Measurements from ENCODE around the gene LRRC4B.
A peak's percentile ranks its signal among the peaks of the same experiment; 100 is the strongest.
"Not testable (repeated sequence)": the region's sequence is repeated elsewhere in the genome, so short reads cannot be mapped to it uniquely, and the experiment has no call there.

The LRRC4B gene

GRCh38 chr19:50485284-50485955, 82.8 kb downstream of the LRRC4B start:
- DNase-seq (ENCODE audit: low read depth in 2 of 2), result no peak

GRCh38 chr19:50482916-50483315, 85.3 kb downstream of the LRRC4B start:
- no peak for DNase-seq (ENCODE audit: low read depth in 2 of 2)

- no peak for DNase-seq (ENCODE audit: low read depth in 2 of 2)
These were observed 85.9 kb downstream of the LRRC4B start for GRCh38 chr19:50482271-50482855.

GRCh38 chr19:50481351-50482149, 86.7 kb downstream of the LRRC4B start:
- DNase-seq (ENCODE audit: low read depth in 2 of 2), result no peak

GRCh38 chr19:50480281-50481111, 87.7 kb downstream of the LRRC4B start:
- no peak for DNase-seq (ENCODE audit: low read depth in 2 of 2)

GRCh38 chr19:50479761-50480251, 88.4 kb downstream of the LRRC4B start:
- no peak for DNase-seq (ENCODE audit: low read depth in 2 of 2)

GRCh38 chr19:50478901-50479715, 89.1 kb downstream of the LRRC4B start:
- no peak for DNase-seq (ENCODE audit: low read depth in 2 of 2)

GRCh38 chr19:50477751-50478515, 90.3 kb downstream of the LRRC4B start:
- no peak for DNase-seq (ENCODE audit: low read depth in 2 of 2)

GRCh38 chr19:50476907-50477238, 91.4 kb downstream of the LRRC4B start:
- DNase-seq (ENCODE audit: low read depth in 2 of 2), result no peak

GRCh38 chr19:50476224-50476906, 91.9 kb downstream of the LRRC4B start, which contains the start of the genes EMC10 and GARIN5A:
Gene EMC10, plus strand, starts transcription at chr19:50476507. Its CDS starts 38 bp downstream, at chr19:50476545.
Gene GARIN5A, minus strand, starts transcription at chr19:50476848. Its CDS starts 460 bp downstream, at chr19:50476388.
- DNase-seq (ENCODE audit: low read depth in 2 of 2), result peak; percentile 85 to 88

- DNase-seq (ENCODE audit: low read depth in 2 of 2), result no peak
These were observed 92.5 kb downstream of the LRRC4B start for GRCh38 chr19:50475736-50476223.

- no peak for DNase-seq (ENCODE audit: low read depth in 2 of 2)
These were observed 93.1 kb downstream of the LRRC4B start for GRCh38 chr19:50475101-50475568.

- not testable (repeated sequence) for DNase-seq (ENCODE audit: low read depth in 2 of 2)
These were observed 94.9 kb downstream of the LRRC4B start for GRCh38 chr19:50473336-50473735.

GRCh38 chr19:50468818-50469217, 99.4 kb downstream of the LRRC4B start:
- DNase-seq (ENCODE audit: low read depth in 2 of 2), result no peak

GRCh38 chr19:50467566-50467965, 100.7 kb downstream of the LRRC4B start:
- DNase-seq (ENCODE audit: low read depth in 2 of 2), result no peak

All from stimulated activated CD8-positive, alpha-beta memory T cell treated with anti-CD3 and anti-CD28 coated beads, Interleukin-15, amount 100 ng/mL, for 4 hours (primary cell).